Activated T-helper 1 cell treated with anti-CD3 and anti-CD28 coated beads, Interleukin-12 subunit alpha, Interleukin-12 subunit beta, Interleukin-2, Interleukin-4 antibody, amounts not matched to agents 30 ng/mL and 10 ng/mL and 1 ng/mL, durations not matched to agents 14 hours and 24 hours and 36 hours (primary cell): ENCODE results near the gene NELL1. TPM values are rescaled to one million over a fixed set of nuclear protein-coding genes. Genes with fewer than 3 reads are reported as not detected.

ENCODE experiments used
- DNase-seq: peaks from one replicate; pipeline ENCODE4 v3.0.0; 2021; ENCODE audit warnings: low spot score
- H3K27ac Mint-ChIP-seq: one replicate; pipeline ENCODE4 v1.8.0; 2021; ENCODE audit warnings: mild to moderate bottlenecking, mixed read lengths
- H3K27me3 Mint-ChIP-seq: one replicate; pipeline ENCODE4 v1.8.0; 2022; ENCODE audit warnings: mild to moderate bottlenecking, moderate library complexity, mixed read lengths; ENCODE audit not compliant: insufficient read depth
- H3K36me3 Mint-ChIP-seq: one replicate; pipeline ENCODE4 v1.8.0; 2021; ENCODE audit warnings: low read depth, mixed read lengths
- H3K4me1 Mint-ChIP-seq: one replicate; pipeline ENCODE4 v1.8.0; 2021; ENCODE audit warnings: low read depth, mixed read lengths
- H3K4me3 Mint-ChIP-seq: one replicate; pipeline ENCODE4 v1.8.0; 2021; ENCODE audit warnings: mild to moderate bottlenecking, moderate library complexity, mixed read lengths
- H3K9me3 Mint-ChIP-seq: one replicate; pipeline ENCODE4 v1.8.0; 2021; ENCODE audit warnings: mixed read lengths
- intact Hi-C: fragments of 100-400 bp; cut with micrococcal nuclease; formaldehyde crosslinking; loops from one replicate; pipeline ENCODE4 v1.15.1; 2024
- total RNA-seq: library from RNA; stranded (reverse); gene quantifications from 2 replicates; pipeline ENCODE4 v1.2.3, GENCODE V29; 2022

Gene NELL1
- total RNA-seq, 1 donor from 2014 or later = not detected

- H3K36me3 Mint-ChIP-seq = no peaks in the 10 kb centered on the region
- no peaks in the 10 kb centered on the region for H3K27me3 Mint-ChIP-seq
- no peak overlapping the region for H3K27ac Mint-ChIP-seq
- intact Hi-C loops = no loop called here
- no peaks in the 10 kb centered on the region for H3K4me1 Mint-ChIP-seq
- H3K4me3 Mint-ChIP-seq = no peak overlapping the region
- peaks cover under 1% of the 10 kb centered on the region for H3K9me3 Mint-ChIP-seq
- no peak for DNase-seq
Measured at GRCh38 chr11:21179770-21180169, 510.4 kb downstream of the NELL1 start.

DNA sequence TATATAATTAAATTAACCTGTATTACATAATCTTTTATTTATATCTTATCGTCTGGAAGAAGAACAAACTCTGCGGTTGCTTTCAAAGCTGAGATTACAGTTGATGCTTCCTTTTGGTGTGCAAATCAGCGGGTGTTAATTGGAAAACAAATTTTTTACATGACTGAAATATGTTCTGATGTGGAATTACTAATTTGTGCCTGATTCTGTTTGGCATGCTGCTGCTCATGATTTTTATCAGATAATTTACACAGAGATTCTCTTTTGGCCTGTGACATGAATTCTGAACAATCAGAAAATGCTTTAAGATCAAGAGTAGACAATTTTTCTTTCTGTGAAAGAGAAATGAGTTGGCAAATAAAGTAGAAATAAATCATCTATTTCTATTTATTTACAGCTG lies 510.8 kb downstream of the NELL1 start:
- H3K4me3 Mint-ChIP-seq = no peak overlapping the region

DNA sequence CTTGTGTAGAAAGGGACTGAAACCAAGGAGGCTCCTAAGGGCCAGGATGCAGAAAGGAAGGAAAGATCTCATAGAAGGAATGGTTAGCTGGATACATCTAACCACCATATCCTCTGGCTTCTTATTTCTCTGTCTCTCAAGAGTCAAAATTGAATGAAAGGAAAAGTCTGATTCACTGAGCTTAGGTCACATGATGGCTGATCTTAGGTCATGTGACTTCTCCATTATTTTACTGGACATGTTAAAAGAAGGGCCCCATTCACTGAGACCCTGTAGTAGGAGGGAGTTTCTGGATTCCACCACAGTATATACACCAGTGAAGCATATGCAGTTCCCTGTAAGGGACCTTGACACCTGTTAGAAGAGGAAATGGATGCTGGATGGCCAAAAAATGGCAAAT lies 516.6 kb downstream of the NELL1 start:
- no peak overlapping the region for H3K4me3 Mint-ChIP-seq

More for the DNA sequence above, 510.8 kb downstream of the NELL1 start:
- DNase-seq = no peak
- no peaks in the 10 kb centered on the region for H3K27me3 Mint-ChIP-seq
- intact Hi-C loops = no loop called here
- no peaks in the 10 kb centered on the region for H3K36me3 Mint-ChIP-seq
- peaks cover 4% of the 10 kb centered on the region for H3K9me3 Mint-ChIP-seq
- no peaks in the 10 kb centered on the region for H3K4me1 Mint-ChIP-seq
- no peak overlapping the region for H3K27ac Mint-ChIP-seq

GRCh38 chr11:21190181-21190580 lies 520.8 kb downstream of the NELL1 start:
- H3K36me3 Mint-ChIP-seq = no peaks in the 10 kb centered on the region
- peaks cover 3% of the 10 kb centered on the region for H3K9me3 Mint-ChIP-seq
- no peaks in the 10 kb centered on the region for H3K27me3 Mint-ChIP-seq
- no peak overlapping the region for H3K27ac Mint-ChIP-seq
- no peaks in the 10 kb centered on the region for H3K4me1 Mint-ChIP-seq
- H3K4me3 Mint-ChIP-seq = no peak overlapping the region
- DNase-seq = no peak
- intact Hi-C loops = no loop called here

More for the DNA sequence above, 516.6 kb downstream of the NELL1 start:
- Mint-ChIP-seq H3K27ac (no peak overlapping the region), H3K9me3 (peaks cover 4% of the 10 kb centered on the region), H3K36me3 (no peaks in the 10 kb centered on the region), H3K4me1 (no peaks in the 10 kb centered on the region), H3K27me3 (no peaks in the 10 kb centered on the region)
- intact Hi-C loops = no loop called here
- no peak for DNase-seq

DNA sequence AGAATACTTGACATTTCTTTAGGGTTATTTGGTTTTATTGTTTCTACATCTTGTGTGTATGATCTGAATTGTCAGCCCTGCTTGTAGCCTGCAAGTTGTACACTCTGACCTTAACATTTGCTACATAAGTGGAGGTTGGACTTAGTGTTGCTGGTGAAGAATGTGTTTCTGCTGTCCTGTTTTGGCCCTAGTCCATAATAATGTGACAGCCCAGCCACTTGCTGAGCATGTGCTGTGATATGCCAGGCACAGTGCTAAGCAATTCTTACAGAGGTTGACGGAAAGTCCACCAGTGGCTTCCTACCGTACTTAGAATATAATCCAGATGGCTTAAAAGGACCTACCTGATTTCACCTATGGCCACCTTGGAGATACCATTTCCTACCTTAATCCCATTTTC lies 526.6 kb downstream of the NELL1 start:
- H3K4me3 Mint-ChIP-seq = no peak overlapping the region
- intact Hi-C loops = no loop called here
- no peaks in the 10 kb centered on the region for H3K4me1 Mint-ChIP-seq
- H3K9me3 Mint-ChIP-seq = peaks cover 11% of the 10 kb centered on the region
- H3K27me3 Mint-ChIP-seq = no peaks in the 10 kb centered on the region
- no peak for DNase-seq
- no peaks in the 10 kb centered on the region for H3K36me3 Mint-ChIP-seq
- no peak overlapping the region for H3K27ac Mint-ChIP-seq

GRCh38 chr11:21198498-21198897 lies 529.1 kb downstream of the NELL1 start:
- no peaks in the 10 kb centered on the region for H3K4me1 Mint-ChIP-seq
- DNase-seq = no peak
- H3K27me3 Mint-ChIP-seq = no peaks in the 10 kb centered on the region
- no peaks in the 10 kb centered on the region for H3K36me3 Mint-ChIP-seq
- H3K27ac Mint-ChIP-seq = no peak overlapping the region
- intact Hi-C loops = no loop called here
- peaks cover 27% of the 10 kb centered on the region for H3K9me3 Mint-ChIP-seq
- H3K4me3 Mint-ChIP-seq = no peak overlapping the region

DNA sequence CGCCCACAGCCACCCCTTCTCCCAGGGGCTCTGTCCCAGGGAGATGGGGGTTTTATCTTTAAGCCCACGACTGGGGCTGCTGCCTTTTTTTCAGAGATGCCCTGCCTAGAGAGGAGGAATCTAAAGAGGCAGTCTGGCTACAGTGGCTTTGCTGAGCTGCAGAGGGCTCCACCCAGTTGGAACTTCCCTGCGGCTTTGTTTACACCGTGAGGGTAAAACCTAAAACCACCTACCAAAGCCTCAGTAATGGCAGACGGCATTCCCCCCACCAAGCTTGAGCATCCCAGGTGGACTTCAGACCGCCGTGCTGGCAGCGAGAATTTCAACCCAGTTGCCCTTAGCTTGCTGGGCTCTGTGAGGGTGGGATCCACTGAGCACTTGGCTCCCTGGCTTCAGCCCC lies 535.8 kb downstream of the NELL1 start:
- intact Hi-C loops = no loop called here
- Mint-ChIP-seq H3K27ac (no peak overlapping the region), H3K27me3 (no peaks in the 10 kb centered on the region), H3K4me3 (no peak overlapping the region), H3K36me3 (no peaks in the 10 kb centered on the region), H3K4me1 (no peaks in the 10 kb centered on the region), H3K9me3 (peaks cover 27% of the 10 kb centered on the region)
- no peak for DNase-seq

- Mint-ChIP-seq H3K4me3 (no peak overlapping the region), H3K27ac (no peak overlapping the region), H3K9me3 (no peaks in the 10 kb centered on the region), H3K27me3 (no peaks in the 10 kb centered on the region), H3K36me3 (no peaks in the 10 kb centered on the region), H3K4me1 (no peaks in the 10 kb centered on the region)
- intact Hi-C loops = no loop called here
- DNase-seq = no peak
Measured at GRCh38 chr11:21225860-21226259, 556.5 kb downstream of the NELL1 start.

- Mint-ChIP-seq H3K4me1 (no peaks in the 10 kb centered on the region), H3K9me3 (no peaks in the 10 kb centered on the region), H3K36me3 (no peaks in the 10 kb centered on the region), H3K27me3 (no peaks in the 10 kb centered on the region), H3K27ac (no peak overlapping the region), H3K4me3 (no peak overlapping the region)
- intact Hi-C loops = no loop called here
- no peak for DNase-seq
Measured at GRCh38 chr11:21229224-21229623, 559.8 kb downstream of the NELL1 start.

DNA sequence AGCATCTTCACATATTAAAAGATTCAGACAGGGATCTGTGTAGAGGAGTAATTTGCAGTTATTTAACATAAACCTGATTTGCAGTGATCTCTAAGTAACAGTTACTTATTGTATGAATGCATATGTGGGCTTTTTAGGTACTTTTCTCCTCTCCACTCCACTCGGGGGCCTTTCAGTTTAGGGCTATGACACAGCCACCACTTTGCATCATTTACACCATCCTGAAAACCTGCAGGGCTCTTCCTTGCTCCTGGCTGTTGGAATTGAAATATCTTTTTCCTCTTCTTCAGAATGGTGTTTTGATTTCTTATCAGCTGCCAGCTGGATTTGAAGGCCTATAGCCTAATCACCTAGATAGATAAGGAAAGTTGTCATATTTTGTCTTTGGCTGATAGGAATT lies 580.8 kb downstream of the NELL1 start:
- Mint-ChIP-seq H3K9me3 (peaks cover 5% of the 10 kb centered on the region), H3K27me3 (no peaks in the 10 kb centered on the region), H3K27ac (no peak overlapping the region), H3K4me3 (no peak overlapping the region), H3K4me1 (no peaks in the 10 kb centered on the region), H3K36me3 (no peaks in the 10 kb centered on the region)
- intact Hi-C loops = no loop called here
- no peak for DNase-seq

GRCh38 chr11:21254055-21254454 lies 584.7 kb downstream of the NELL1 start:
- intact Hi-C loops = no loop called here
- H3K4me3 Mint-ChIP-seq = no peak overlapping the region
- no peaks in the 10 kb centered on the region for H3K27me3 Mint-ChIP-seq

DNA sequence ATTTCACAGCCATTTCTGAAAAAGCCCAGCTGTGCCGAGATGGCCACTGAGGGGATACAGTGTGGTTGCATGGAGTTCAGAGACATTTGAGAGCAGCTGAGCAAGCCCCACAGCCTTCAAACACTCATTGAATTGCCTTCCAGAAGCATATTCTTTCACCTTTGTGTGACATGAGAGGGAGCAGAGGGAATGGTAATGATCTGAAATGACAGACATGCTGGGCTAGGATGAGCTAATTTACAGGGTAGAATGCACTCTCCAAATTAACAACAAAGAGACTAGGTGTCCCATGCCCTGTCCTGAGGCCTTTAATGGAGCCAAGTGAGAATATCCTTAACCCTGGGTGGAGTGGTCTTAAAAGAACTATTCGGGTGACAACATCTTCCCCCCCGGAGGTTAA lies 585.4 kb downstream of the NELL1 start:
- H3K4me3 Mint-ChIP-seq = no peak overlapping the region
- H3K9me3 Mint-ChIP-seq = peaks cover 5% of the 10 kb centered on the region
- DNase-seq = no peak
- no peaks in the 10 kb centered on the region for H3K27me3 Mint-ChIP-seq
- intact Hi-C loops = no loop called here
- no peaks in the 10 kb centered on the region for H3K36me3 Mint-ChIP-seq
- no peak overlapping the region for H3K27ac Mint-ChIP-seq
- H3K4me1 Mint-ChIP-seq = no peaks in the 10 kb centered on the region

More at GRCh38 chr11:21254055-21254454, 584.7 kb downstream of the NELL1 start:
- Mint-ChIP-seq H3K36me3 (no peaks in the 10 kb centered on the region), H3K9me3 (peaks cover 5% of the 10 kb centered on the region), H3K27ac (no peak overlapping the region), H3K4me1 (no peaks in the 10 kb centered on the region)
- no peak for DNase-seq

GRCh38 chr11:21257461-21257860 lies 588.1 kb downstream of the NELL1 start:
- no peaks in the 10 kb centered on the region for H3K36me3 Mint-ChIP-seq
- H3K27ac Mint-ChIP-seq = no peak overlapping the region
- intact Hi-C loops = no loop called here
- H3K9me3 Mint-ChIP-seq = no peaks in the 10 kb centered on the region
- no peaks in the 10 kb centered on the region for H3K27me3 Mint-ChIP-seq
- no peaks in the 10 kb centered on the region for H3K4me1 Mint-ChIP-seq
- no peak overlapping the region for H3K4me3 Mint-ChIP-seq
- no peak for DNase-seq

DNA sequence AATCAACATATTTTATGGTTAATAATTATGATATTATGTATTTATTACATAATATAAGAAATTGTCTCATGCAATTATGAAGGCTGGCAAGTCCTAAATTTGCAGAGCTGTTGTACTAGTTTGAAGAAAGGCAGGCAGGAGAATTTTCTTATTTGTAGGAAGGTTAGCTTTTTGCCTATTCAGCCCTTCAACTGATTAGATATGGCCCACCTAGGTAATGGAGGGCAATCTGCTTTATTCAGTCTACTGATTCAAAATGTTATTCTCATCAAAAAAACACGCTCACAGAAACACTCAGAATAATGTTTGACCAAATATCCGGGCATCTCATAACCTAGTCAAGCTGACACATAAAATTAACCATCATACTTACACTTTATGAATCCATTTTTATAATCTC lies 589.0 kb downstream of the NELL1 start:
- Mint-ChIP-seq H3K4me3 (no peak overlapping the region), H3K27ac (no peak overlapping the region), H3K36me3 (no peaks in the 10 kb centered on the region), H3K27me3 (no peaks in the 10 kb centered on the region), H3K9me3 (no peaks in the 10 kb centered on the region), H3K4me1 (no peaks in the 10 kb centered on the region)
- DNase-seq = no peak
- intact Hi-C loops = no loop called here
